Measurements from ENCODE around the gene MAN2A2. TPM values are rescaled to one million over a fixed set of nuclear protein-coding genes. Genes with fewer than 3 reads are reported as not detected.
A peak's percentile ranks its signal among the peaks of the same experiment; 100 is the strongest.
"Not testable (repeated sequence)": the region's sequence is repeated elsewhere in the genome, so short reads cannot be mapped to it uniquely, and the experiment has no call there.

Gene MAN2A2
- total RNA-seq, 2 donors from 2014 or later = 159 to 186 TPM

DNA sequence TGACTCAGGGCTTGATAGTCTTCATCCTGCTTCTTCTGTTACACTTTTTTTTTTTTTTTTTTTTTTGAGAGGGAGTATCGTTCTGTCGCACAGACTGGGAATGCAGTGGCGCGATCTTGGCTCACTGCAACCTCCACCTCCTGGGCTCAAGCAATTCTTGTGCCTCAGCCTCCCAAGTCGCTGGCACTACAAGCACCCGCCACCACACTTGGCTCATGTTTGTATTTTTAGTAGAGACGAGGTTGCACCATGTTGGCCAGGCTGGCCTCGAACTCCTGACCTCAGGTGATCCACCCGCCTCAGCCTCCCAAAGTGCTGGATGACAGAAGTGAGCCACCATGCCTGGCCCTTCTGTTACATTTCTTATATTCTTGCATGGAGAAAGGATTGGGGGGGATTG is 28.1 kb upstream of the MAN2A2 start:
- H3K4me3 Mint-ChIP-seq = peak overlapping the region; percentile 60
- not testable (repeated sequence) for H3K36me3 Mint-ChIP-seq (ENCODE audit: low read depth); H3K27me3 Mint-ChIP-seq; ATAC-seq; DNase-seq; H3K9me3 ChIP-seq (ENCODE audit: control insufficient read depth, low read length, poor library complexity, severe bottlenecking)
- H3K27ac Mint-ChIP-seq = peak overlapping the region; percentile 67
- H3K4me1 Mint-ChIP-seq = peaks cover 31% of the 10 kb centered on the region

DNA sequence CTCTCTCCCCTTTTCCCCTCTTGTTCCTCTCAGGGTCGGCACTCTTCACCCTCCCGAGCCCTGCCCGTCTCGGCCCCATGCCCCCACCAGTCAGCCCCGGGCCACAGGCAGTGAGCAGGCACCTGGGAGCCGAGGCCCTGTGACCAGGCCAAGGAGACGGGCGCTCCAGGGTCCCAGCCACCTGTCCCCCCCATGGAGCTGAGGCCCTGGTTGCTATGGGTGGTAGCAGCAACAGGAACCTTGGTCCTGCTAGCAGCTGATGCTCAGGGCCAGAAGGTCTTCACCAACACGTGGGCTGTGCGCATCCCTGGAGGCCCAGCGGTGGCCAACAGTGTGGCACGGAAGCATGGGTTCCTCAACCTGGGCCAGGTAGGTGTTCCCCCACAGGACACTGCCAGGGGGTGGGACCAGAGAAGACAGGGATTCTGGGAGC is 27.5 kb upstream of the MAN2A2 start:
- H3K27me3 Mint-ChIP-seq = no peaks in the 10 kb centered on the region
- no peak overlapping the region for H3K27ac Mint-ChIP-seq
- no peaks in the 10 kb centered on the region for H3K9me3 ChIP-seq (ENCODE audit: control insufficient read depth, low read length, poor library complexity, severe bottlenecking)
- peaks cover 25% of the 10 kb centered on the region for H3K4me1 Mint-ChIP-seq
- no peak overlapping the region for H3K4me3 Mint-ChIP-seq
- peaks cover 4% of the 10 kb centered on the region for H3K36me3 Mint-ChIP-seq (ENCODE audit: low read depth)
- DNase-seq = no peak
- no peak for ATAC-seq

DNA sequence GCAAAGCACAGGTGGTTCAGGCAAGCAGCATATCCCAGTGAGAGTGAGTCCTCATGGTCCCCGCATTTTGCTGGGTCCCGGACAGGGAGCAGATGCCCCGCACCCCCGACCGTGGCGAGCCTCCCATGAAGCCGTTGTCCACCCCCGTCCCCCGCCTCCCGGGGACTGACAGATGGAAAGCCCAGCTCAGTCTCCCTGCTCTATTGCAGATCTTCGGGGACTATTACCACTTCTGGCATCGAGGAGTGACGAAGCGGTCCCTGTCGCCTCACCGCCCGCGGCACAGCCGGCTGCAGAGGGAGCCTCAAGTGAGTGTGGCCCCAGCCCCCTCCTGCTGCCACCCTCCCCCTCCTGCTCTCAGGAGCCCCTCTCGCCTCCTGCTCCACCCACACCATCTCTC is 27.1 kb upstream of the MAN2A2 start:
- H3K9me3 ChIP-seq (ENCODE audit: control insufficient read depth, low read length, poor library complexity, severe bottlenecking) = no peaks in the 10 kb centered on the region
- peaks cover 2% of the 10 kb centered on the region for H3K36me3 Mint-ChIP-seq (ENCODE audit: low read depth)
- H3K4me1 Mint-ChIP-seq = peaks cover 21% of the 10 kb centered on the region
- H3K4me3 Mint-ChIP-seq = peak overlapping the region; percentile 15
- DNase-seq = no peak
- no peak for ATAC-seq
- no peaks in the 10 kb centered on the region for H3K27me3 Mint-ChIP-seq
- peak overlapping the region; percentile 83 for H3K27ac Mint-ChIP-seq

DNA sequence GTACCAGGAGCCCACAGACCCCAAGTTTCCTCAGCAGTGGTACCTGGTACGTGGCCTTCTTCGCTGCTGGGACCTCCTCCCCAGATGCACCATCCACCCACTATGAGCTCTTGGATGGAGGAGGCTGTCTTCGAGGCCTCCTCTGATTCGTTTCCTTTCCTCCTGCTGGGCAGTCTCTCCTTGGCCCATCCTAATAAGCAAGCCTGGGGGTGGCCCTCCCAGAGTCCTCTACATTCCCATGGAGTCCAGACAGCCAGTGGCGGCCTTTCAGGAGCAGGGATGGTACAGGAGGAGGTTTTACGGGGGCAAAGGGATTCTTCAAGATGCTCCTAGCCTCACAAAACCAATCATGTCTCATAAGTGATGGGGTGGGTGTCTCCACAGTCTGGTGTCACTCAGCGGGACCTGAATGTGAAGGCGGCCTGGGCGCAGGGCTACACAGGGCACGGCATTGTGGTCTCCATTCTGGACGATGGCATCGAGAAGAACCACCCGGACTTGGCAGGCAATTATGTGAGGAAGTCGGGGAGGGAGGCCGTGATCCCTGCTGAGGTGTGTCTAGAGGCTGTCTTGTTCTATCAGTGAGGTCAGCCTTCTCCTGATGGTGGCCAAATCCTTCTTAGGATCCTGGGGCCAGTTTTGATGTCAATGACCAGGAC is 26.5 kb upstream of the MAN2A2 start:
- no peaks in the 10 kb centered on the region for H3K9me3 ChIP-seq (ENCODE audit: control insufficient read depth, low read length, poor library complexity, severe bottlenecking)
- peak overlapping the region; percentile 83 for H3K27ac Mint-ChIP-seq
- peak overlapping the region; percentile 15 for H3K4me3 Mint-ChIP-seq
- no peaks in the 10 kb centered on the region for H3K27me3 Mint-ChIP-seq
- peaks cover 2% of the 10 kb centered on the region for H3K36me3 Mint-ChIP-seq (ENCODE audit: low read depth)
- ATAC-seq = no peak
- no peak for DNase-seq
- peaks cover 21% of the 10 kb centered on the region for H3K4me1 Mint-ChIP-seq

DNA sequence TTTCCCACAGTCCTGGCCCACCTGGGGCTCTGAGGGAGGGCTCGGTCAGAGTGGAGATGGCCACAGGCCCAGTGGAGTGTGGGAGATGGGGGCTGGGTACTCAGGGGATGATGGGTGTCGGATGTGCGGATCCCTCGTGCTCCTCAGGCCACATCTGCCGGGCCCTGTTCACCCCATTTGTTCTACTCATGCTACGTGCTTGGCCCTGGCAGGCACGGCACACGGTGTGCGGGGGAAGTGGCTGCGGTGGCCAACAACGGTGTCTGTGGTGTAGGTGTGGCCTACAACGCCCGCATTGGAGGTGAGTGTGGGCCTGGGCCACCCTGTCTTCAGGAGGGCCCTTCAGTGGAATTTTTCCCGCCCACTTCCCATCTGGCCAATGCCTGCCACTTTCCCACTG is 25.8 kb upstream of the MAN2A2 start:
- no peak for ATAC-seq
- no peak for DNase-seq
- H3K27ac Mint-ChIP-seq = peak overlapping the region; percentile 83
- no peaks in the 10 kb centered on the region for H3K9me3 ChIP-seq (ENCODE audit: control insufficient read depth, low read length, poor library complexity, severe bottlenecking)
- H3K27me3 Mint-ChIP-seq = no peaks in the 10 kb centered on the region
- peaks cover 21% of the 10 kb centered on the region for H3K4me1 Mint-ChIP-seq
- peak overlapping the region; percentile 31 for H3K4me3 Mint-ChIP-seq
- peaks cover 2% of the 10 kb centered on the region for H3K36me3 Mint-ChIP-seq (ENCODE audit: low read depth)

DNA sequence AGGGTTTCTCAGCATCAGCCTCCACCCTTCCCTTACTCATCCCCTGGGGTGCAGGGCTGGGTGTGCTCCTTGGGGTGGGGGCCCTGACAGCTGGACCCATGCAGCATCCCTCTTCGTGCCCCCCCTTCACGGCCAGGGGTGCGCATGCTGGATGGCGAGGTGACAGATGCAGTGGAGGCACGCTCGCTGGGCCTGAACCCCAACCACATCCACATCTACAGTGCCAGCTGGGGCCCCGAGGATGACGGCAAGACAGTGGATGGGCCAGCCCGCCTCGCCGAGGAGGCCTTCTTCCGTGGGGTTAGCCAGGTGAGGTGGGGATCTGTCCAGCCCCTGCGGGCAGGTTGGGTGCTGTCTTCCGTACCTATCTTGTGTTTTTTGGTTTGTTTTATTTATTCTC is 25.1 kb upstream of the MAN2A2 start:
- no peaks in the 10 kb centered on the region for H3K27me3 Mint-ChIP-seq
- DNase-seq = no peak
- H3K27ac Mint-ChIP-seq = peak overlapping the region; percentile 83
- peak overlapping the region; percentile 28 for H3K4me3 Mint-ChIP-seq
- no peak for ATAC-seq
- H3K36me3 Mint-ChIP-seq (ENCODE audit: low read depth) = peaks cover 2% of the 10 kb centered on the region
- H3K9me3 ChIP-seq (ENCODE audit: control insufficient read depth, low read length, poor library complexity, severe bottlenecking) = no peaks in the 10 kb centered on the region
- peaks cover 18% of the 10 kb centered on the region for H3K4me1 Mint-ChIP-seq

DNA sequence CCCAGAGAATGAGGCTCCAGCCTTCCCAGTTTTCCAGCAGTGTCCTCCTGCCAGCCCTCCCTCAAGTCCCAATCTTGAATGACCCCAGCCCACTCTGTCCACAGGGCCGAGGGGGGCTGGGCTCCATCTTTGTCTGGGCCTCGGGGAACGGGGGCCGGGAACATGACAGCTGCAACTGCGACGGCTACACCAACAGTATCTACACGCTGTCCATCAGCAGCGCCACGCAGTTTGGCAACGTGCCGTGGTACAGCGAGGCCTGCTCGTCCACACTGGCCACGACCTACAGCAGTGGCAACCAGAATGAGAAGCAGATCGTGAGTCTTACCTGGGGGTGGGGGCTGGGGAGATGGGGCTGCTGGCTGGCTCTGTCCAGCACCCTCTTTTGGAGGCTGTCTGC is 24.4 kb upstream of the MAN2A2 start:
- peak overlapping the region; percentile 83 for H3K27ac Mint-ChIP-seq
- peaks cover 2% of the 10 kb centered on the region for H3K36me3 Mint-ChIP-seq (ENCODE audit: low read depth)
- H3K4me3 Mint-ChIP-seq = no peak overlapping the region
- no peaks in the 10 kb centered on the region for H3K27me3 Mint-ChIP-seq
- H3K9me3 ChIP-seq (ENCODE audit: control insufficient read depth, low read length, poor library complexity, severe bottlenecking) = no peaks in the 10 kb centered on the region
- peaks cover 14% of the 10 kb centered on the region for H3K4me1 Mint-ChIP-seq
- ATAC-seq (no peak), DNase-seq (no peak)

DNA sequence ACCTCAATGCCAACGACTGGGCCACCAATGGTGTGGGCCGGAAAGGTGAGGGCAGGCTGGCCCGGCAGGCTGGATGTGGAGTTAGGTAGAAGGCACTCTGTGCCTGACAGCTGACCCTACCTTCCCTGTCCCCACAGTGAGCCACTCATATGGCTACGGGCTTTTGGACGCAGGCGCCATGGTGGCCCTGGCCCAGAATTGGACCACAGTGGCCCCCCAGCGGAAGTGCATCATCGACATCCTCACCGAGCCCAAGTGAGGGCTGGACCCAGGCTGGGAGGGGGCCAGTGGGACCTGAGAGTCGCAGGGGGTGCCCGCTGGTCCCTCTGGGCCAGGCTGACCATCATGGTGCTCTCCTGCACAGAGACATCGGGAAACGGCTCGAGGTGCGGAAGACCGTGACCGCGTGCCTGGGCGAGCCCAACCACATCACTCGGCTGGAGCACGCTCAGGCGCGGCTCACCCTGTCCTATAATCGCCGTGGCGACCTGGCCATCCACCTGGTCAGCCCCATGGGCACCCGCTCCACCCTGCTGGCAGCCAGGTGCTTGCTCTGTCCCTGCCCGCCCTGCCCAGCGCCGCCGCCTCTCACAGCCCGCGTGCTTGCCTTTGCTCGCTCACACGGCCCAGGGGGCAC is 23.3 kb upstream of the MAN2A2 start:
- H3K4me3 Mint-ChIP-seq = no peak overlapping the region

DNA sequence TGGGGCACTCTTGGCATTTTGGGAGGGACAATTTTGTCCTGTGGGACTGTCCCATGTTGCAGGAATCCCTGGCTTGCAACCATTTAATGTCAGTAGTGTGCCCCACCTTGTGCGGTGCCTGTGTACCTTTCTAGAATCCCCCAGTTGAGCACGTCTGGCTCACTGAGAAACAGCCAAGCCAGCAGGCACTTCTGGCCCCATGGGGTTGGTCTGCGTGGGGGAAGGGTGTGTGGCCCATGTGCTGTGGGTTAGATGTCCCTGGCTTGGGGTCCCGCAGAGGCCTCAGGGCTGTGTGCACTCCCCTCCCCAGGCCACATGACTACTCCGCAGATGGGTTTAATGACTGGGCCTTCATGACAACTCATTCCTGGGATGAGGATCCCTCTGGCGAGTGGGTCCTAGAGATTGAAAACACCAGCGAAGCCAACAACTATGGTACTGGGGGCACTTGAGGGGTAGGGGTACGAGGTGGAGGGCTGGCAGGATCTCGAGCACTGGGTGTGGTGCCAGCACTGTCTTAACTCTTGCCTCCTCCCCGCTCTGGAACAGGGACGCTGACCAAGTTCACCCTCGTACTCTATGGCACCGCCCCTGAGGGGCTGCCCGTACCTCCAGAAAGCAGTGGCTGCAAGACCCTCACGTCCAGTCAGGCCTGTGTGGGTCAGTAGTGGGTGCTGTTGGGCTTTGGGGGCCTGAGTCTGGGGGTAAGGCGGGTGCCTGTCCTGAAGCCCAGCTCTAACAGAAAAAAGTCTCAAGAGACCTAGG is 22.5 kb upstream of the MAN2A2 start:
- Mint-ChIP-seq H3K4me1 (peaks cover 11% of the 10 kb centered on the region), H3K27ac (peak overlapping the region; percentile 79), H3K4me3 (no peak overlapping the region), H3K36me3 (ENCODE audit: low read depth) (peaks cover 2% of the 10 kb centered on the region), H3K27me3 (no peaks in the 10 kb centered on the region)
- no peak for DNase-seq
- no peak for ATAC-seq
- no peaks in the 10 kb centered on the region for H3K9me3 ChIP-seq (ENCODE audit: control insufficient read depth, low read length, poor library complexity, severe bottlenecking)

More for the DNA sequence above, 23.3 kb upstream of the MAN2A2 start:
- no peaks in the 10 kb centered on the region for H3K9me3 ChIP-seq (ENCODE audit: control insufficient read depth, low read length, poor library complexity, severe bottlenecking)
- DNase-seq (no peak), ATAC-seq (no peak)
- Mint-ChIP-seq H3K27ac (peak overlapping the region; percentile 79), H3K36me3 (ENCODE audit: low read depth) (peaks cover 2% of the 10 kb centered on the region), H3K4me1 (peaks cover 9% of the 10 kb centered on the region), H3K27me3 (no peaks in the 10 kb centered on the region)

DNA sequence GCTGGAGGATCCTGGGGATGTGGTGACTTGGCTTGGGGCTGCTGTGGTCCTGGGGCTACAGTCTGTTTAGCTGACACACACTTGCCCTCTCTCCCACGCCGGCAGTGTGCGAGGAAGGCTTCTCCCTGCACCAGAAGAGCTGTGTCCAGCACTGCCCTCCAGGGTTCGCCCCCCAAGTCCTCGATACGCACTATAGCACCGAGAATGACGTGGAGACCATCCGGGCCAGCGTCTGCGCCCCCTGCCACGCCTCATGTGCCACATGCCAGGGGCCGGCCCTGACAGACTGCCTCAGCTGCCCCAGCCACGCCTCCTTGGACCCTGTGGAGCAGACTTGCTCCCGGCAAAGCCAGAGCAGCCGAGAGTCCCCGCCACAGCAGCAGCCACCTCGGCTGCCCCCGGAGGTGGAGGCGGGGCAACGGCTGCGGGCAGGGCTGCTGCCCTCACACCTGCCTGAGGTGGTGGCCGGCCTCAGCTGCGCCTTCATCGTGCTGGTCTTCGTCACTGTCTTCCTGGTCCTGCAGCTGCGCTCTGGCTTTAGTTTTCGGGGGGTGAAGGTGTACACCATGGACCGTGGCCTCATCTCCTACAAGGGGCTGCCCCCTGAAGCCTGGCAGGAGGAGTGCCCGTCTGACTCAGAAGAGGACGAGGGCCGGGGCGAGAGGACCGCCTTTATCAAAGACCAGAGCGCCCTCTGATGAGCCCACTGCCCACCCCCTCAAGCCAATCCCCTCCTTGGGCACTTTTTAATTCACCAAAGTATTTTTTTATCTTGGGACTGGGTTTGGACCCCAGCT is 21.7 kb upstream of the MAN2A2 start:
- ATAC-seq (no peak), DNase-seq (no peak)
- no peaks in the 10 kb centered on the region for H3K9me3 ChIP-seq (ENCODE audit: control insufficient read depth, low read length, poor library complexity, severe bottlenecking)
- Mint-ChIP-seq H3K36me3 (ENCODE audit: low read depth) (peaks cover 1% of the 10 kb centered on the region), H3K4me3 (no peak overlapping the region), H3K4me1 (peaks cover 11% of the 10 kb centered on the region), H3K27me3 (no peaks in the 10 kb centered on the region), H3K27ac (peak overlapping the region; percentile 79)

DNA sequence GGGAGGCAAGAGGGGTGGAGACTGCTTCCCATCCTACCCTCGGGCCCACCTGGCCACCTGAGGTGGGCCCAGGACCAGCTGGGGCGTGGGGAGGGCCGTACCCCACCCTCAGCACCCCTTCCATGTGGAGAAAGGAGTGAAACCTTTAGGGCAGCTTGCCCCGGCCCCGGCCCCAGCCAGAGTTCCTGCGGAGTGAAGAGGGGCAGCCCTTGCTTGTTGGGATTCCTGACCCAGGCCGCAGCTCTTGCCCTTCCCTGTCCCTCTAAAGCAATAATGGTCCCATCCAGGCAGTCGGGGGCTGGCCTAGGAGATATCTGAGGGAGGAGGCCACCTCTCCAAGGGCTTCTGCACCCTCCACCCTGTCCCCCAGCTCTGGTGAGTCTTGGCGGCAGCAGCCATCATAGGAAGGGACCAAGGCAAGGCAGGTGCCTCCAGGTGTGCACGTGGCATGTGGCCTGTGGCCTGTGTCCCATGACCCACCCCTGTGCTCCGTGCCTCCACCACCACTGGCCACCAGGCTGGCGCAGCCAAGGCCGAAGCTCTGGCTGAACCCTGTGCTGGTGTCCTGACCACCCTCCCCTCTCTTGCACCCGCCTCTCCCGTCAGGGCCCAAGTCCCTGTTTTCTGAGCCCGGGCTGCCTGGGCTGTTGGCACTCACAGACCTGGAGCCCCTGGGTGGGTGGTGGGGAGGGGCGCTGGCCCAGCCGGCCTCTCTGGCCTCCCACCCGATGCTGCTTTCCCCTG is 21.0 kb upstream of the MAN2A2 start:
- DNase-seq (no peak), ATAC-seq (no peak)
- Mint-ChIP-seq H3K36me3 (ENCODE audit: low read depth) (no peaks in the 10 kb centered on the region), H3K27ac (peak overlapping the region; percentile 81), H3K27me3 (no peaks in the 10 kb centered on the region), H3K4me1 (peaks cover 8% of the 10 kb centered on the region), H3K4me3 (peak overlapping the region; percentile 28)
- H3K9me3 ChIP-seq (ENCODE audit: control insufficient read depth, low read length, poor library complexity, severe bottlenecking) = no peaks in the 10 kb centered on the region

DNA sequence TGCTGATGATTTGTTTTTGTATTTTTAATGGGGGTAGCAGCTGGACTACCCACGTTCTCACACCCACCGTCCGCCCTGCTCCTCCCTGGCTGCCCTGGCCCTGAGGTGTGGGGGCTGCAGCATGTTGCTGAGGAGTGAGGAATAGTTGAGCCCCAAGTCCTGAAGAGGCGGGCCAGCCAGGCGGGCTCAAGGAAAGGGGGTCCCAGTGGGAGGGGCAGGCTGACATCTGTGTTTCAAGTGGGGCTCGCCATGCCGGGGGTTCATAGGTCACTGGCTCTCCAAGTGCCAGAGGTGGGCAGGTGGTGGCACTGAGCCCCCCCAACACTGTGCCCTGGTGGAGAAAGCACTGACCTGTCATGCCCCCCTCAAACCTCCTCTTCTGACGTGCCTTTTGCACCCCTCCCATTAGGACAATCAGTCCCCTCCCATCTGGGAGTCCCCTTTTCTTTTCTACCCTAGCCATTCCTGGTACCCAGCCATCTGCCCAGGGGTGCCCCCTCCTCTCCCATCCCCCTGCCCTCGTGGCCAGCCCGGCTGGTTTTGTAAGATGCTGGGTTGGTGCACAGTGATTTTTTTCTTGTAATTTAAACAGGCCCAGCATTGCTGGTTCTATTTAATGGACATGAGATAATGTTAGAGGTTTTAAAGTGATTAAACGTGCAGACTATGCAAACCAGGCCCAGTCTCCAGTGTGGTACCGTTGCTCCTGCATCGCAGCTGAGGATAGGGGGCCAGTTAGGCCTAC is 20.1 kb upstream of the MAN2A2 start:
- no peaks in the 10 kb centered on the region for H3K9me3 ChIP-seq (ENCODE audit: control insufficient read depth, low read length, poor library complexity, severe bottlenecking)
- peaks cover 9% of the 10 kb centered on the region for H3K4me1 Mint-ChIP-seq
- ATAC-seq (peak; percentile 10), DNase-seq (no peak)
- no peaks in the 10 kb centered on the region for H3K36me3 Mint-ChIP-seq (ENCODE audit: low read depth)
- H3K4me3 Mint-ChIP-seq = no peak overlapping the region
- peaks cover 5% of the 10 kb centered on the region for H3K27me3 Mint-ChIP-seq
- H3K27ac Mint-ChIP-seq = peak overlapping the region; percentile 81

Data from T-helper 17 cell (primary cell).